ENCODE results near the gene SDR9C7.
"Not testable (repeated sequence)": the region's sequence is repeated elsewhere in the genome, so short reads cannot be mapped to it uniquely, and the experiment has no call there.

SDR9C7 gene

GRCh38 chr12:56914256-56914655 is 20.0 kb downstream of the SDR9C7 start:
- no peak for DNase-seq

- not testable (repeated sequence) for DNase-seq
Observed at GRCh38 chr12:56909403-56909802, 24.8 kb downstream of the SDR9C7 start.

- DNase-seq, result no peak
Observed at GRCh38 chr12:56908136-56908535, 26.1 kb downstream of the SDR9C7 start.

GRCh38 chr12:56905852-56906251 is 28.4 kb downstream of the SDR9C7 start:
- DNase-seq, result no peak

- DNase-seq, result no peak
Observed at GRCh38 chr12:56903374-56903773, 30.8 kb downstream of the SDR9C7 start.

GRCh38 chr12:56901313-56901712 is 32.9 kb downstream of the SDR9C7 start:
- DNase-seq, result not testable (repeated sequence)

- peak in 2 of 3 donors; percentile 13 to 27 for DNase-seq
Observed at GRCh38 chr12:56900583-56900982, 33.6 kb downstream of the SDR9C7 start.

GRCh38 chr12:56898938-56899337 is 35.3 kb downstream of the SDR9C7 start:
- no peak for DNase-seq

GRCh38 chr12:56897844-56898361 is 36.3 kb downstream of the SDR9C7 start:
- no peak for DNase-seq

- no peak for DNase-seq
Observed at GRCh38 chr12:56896082-56896481, 38.1 kb downstream of the SDR9C7 start.

- DNase-seq, result no peak
Observed at GRCh38 chr12:56894698-56895368, 39.4 kb downstream of the SDR9C7 start.

- not testable (repeated sequence) for DNase-seq
Observed at GRCh38 chr12:56891885-56892284, 42.3 kb downstream of the SDR9C7 start.

- no peak for DNase-seq
Observed at GRCh38 chr12:56886319-56886718, 47.9 kb downstream of the SDR9C7 start.

- DNase-seq, result no peak
Observed at GRCh38 chr12:56885316-56885715, 48.9 kb downstream of the SDR9C7 start.

GRCh38 chr12:56884421-56884820 is 49.8 kb downstream of the SDR9C7 start:
- DNase-seq, result peak; percentile 38 to 72 (median 52)

- DNase-seq, result not testable (repeated sequence)
Observed at GRCh38 chr12:56882407-56882806, 51.8 kb downstream of the SDR9C7 start.

- no peak for DNase-seq
Observed at GRCh38 chr12:56880125-56880992, 53.8 kb downstream of the SDR9C7 start.

- DNase-seq, result not testable (repeated sequence)
Observed at GRCh38 chr12:56879240-56880124, 54.7 kb downstream of the SDR9C7 start.

GRCh38 chr12:56878010-56878339 is 56.2 kb downstream of the SDR9C7 start:
- no peak for DNase-seq

- peak; percentile 44 to 63 (median 55) for DNase-seq
Observed at GRCh38 chr12:56877195-56878009, 56.8 kb downstream of the SDR9C7 start.

- no peak for DNase-seq
Observed at GRCh38 chr12:56874821-56875220, 59.4 kb downstream of the SDR9C7 start.

- DNase-seq, result no peak
Observed at GRCh38 chr12:56873382-56873781, 60.8 kb downstream of the SDR9C7 start.
